Transverse colon (tissue), 3 donors: ENCODE measurements around the gene INPP5E.

Experiments
- CTCF ChIP-seq, 5 experiments: fragments of 200-600 bp in 3 of 5; fragments of 450-650 bp in 2 of 5; sonication (generic) in 3 of 5; IDR thresholded peaks; 1 replicate in 2 of 5; 2 replicates in 3 of 5; pipeline ENCODE4 v1.5.1; 2016 to 2017; ENCODE audit warnings: antibody characterized with exemption in 5 of 5, inconsistent platforms in 3 of 5, mild to moderate bottlenecking in 2 of 5, moderate library complexity in 1 of 5
- EP300 ChIP-seq: sonication (generic); formaldehyde crosslinking; IDR thresholded peaks from one replicate; pipeline ENCODE4 v1.6.1; 2017; ENCODE audit warnings: antibody characterized with exemption, low read depth
- POLR2A ChIP-seq: fragments of 450-650 bp; IDR thresholded peaks from one replicate; pipeline ENCODE4 v1.6.1; 2016; ENCODE audit warnings: antibody characterized with exemption, mild to moderate bottlenecking, moderate library complexity

- no peak for TF ChIP-seq POLR2A
- TF ChIP-seq CTCF (IDR thresholded peaks at IDR 0.05): no peak
- no peak for TF ChIP-seq EP300
These were observed 30.7 kb upstream of the INPP5E start for GRCh38 chr9:136470356-136470755.
